Placental epithelial cell (primary cell): ENCODE results near the gene NRIP3. TPM values are rescaled to one million over a fixed set of nuclear protein-coding genes. Genes with fewer than 3 reads are reported as not detected.

ENCODE experiments used
- small RNA-seq: library from RNA; depleted of rRNA; stranded (forward); fragments of <200 nt; gene quantifications from one replicate; pipeline ENCODE3, GENCODE V24; 2012
- total RNA-seq: library from RNA; depleted of rRNA; stranded (reverse); fragments of >200 nt; gene quantifications from 2 replicates; pipeline ENCODE4 v1.2.3, GENCODE V29; 2012

The NRIP3 gene
- 2.4 and 5.7 TPM in 2 replicates for total RNA-seq

DNA sequence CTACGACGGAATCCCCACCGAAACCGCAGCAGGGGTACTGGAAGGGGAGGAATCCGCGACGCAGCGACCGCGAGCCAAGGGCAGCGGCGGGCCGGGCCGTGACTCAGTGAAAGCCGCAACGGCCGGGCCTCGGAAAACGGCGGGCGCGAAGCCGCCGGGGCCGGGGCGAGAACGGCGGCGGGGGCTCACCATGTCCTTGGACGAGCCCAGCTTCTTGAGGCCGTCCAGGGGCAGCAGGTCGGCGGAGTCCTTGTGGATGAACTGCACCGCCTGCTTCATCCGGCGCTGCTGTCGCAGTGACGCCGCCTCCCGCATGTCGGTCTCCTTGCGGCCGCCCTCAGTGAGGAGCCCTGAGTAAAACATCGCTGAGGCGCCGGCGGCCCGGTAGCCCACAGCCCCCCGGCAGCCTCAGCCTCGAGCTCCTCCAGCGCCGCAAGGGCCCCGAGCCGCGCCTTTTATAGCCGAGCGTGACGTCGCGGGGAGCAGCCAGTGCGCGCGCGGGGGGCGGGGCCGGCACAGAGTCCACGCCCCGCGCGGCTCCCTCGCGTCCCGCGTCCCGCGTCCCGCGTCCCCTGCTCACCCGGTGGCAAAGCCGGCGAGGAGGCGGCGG, at the start of gene NRIP3:
NRIP3 (minus strand) TSS at position 429 of the 610 bp plus-strand sequence; CDS start at position 363, 66 bp downstream.

DNA sequence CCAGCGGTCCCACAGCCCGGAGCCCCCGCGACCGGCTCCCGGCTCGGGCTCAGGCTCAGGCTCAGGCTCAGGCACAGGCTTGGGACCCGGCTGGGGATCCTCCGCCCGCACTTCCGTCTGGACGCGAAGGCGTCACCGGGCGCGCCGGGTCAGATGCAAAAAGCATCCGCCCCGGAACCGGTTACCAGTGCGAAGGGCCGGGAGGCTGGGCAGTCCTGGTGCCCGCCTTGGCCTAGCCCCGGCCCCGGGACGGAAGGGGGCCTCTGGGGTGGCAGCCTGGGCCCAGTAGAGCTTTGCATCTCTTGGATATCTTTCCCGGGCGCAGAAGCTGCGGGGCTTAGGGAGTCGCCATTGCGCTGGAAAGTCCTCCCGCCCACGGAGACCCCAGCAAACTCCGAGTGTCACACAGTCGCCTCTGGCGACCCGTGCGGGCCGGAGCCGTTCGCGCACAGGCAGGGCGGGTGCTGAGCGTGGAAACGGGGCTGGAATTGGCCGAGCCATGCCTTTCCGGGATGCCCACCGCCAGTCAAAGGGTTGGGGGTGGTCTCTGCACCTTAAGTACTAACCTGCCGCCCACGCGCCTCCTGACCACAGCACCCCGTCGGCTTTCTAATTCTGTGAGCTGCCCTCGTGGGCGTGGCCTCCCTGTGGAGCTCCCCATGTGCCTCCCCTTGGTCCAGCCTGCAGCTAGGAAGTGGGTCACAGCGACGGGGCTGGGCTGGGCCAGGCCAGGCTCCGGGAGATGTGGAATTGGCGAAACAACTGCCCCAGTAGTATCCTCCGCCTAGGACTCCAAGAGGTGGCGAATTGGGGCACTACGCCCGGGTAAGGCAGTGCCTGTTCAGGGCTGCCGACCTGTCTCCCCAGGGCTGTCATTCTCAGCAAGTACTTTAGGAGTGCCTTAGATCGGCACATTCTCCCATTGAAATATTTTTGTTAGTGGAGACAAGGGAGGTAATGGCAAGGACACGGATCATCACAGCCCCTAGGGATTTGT, 39.2 kb downstream of the NRIP3 start, which contains the start of gene TMEM9B:
TMEM9B (minus strand) TSS at position 119 of the 997 bp plus-strand sequence. CDS start 129 bp downstream, outside the sequence.

GRCh38 chr11:8942518-8943066, 61.2 kb downstream of the NRIP3 start, which contains the start of gene ASCL3:
TSS of gene ASCL3 (minus strand) at chr11:8943016. CDS start at chr11:8938161, 4,855 bp downstream.

DNA sequence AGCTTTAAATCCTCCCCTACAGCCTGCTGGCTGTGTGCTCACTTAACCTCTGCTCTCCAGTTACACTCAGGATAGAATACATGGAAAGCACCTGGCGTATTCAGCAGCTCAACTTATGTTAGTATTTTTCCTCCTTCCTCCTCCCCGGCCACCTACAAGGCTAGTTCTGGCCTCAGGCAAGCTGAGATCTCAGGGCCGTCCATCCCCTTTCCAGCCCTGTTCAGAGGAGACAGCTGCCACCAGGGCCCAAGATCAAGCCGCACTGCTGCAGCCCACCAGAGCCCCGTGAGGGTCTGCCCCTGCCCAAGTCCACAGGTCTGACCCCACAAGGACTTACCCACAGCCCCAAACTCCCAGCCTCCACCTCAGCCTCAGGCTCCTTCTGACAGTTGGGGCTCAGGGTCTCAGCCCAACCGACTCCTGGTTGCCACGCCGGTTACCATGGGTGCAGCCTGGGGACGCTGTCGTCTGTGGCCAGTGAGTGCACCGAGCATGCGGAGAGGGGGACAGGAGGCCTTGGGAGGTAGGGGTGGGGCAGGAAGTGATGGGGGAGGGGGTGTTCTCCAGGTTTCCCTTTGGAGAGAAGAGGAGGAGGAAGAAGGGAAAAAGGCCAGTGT, 71.1 kb downstream of the NRIP3 start, which contains the start of gene C11orf16:
C11orf16 (minus strand) TSS at position 384 of the 617 bp plus-strand sequence. CDS start 639 bp downstream, outside the sequence.

Small RNAs within 50 kb of the gene (small RNA-seq; reads per million reads assigned to genes)
- gene RF00019 = not detected

Other genes starting within 250 kb of the NRIP3 start
- 35.7 and 42.6 TPM in 2 replicates for gene AKIP1, start 92.8 kb downstream of the NRIP3 start, total RNA-seq
- gene C11orf16, start 71.1 kb downstream of the NRIP3 start, total RNA-seq = not detected in 2 replicates
- gene ASCL3, start 61.0 kb downstream of the NRIP3 start, total RNA-seq = not detected in 2 replicates
- 24.3 and 41.6 TPM in 2 replicates for gene TMEM9B, start 39.6 kb downstream of the NRIP3 start, total RNA-seq
- 0.33 and 1.6 TPM in 2 replicates for gene SCUBE2, start 87.6 kb upstream of the NRIP3 start, total RNA-seq